ENCODE data around the gene CSNK1A1.
"Not testable (repeated sequence)": the region's sequence is repeated elsewhere in the genome, so short reads cannot be mapped to it uniquely, and the experiment has no call there.

CSNK1A1 gene

DNA sequence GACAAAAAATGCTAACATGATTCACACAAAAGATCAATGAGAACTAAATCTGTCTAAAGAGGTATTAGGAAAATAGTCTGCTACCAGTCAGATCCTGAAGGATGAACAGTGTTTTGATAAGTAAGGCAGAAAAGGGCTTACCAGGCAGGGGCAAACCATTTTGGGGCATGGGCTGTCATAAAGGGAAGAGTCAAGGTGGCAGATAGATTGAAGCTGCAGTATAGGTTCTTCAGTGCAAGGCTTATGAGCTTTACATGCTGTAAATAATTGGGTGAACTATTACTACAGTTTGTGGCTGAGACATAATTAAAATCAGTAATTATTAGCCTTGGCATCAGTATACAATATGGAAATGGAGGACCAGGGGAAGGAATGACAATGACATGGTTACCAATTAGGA, 21.8 kb downstream of the CSNK1A1 start:
- DNase-seq (ENCODE audit: low read depth in 3 of 3) = no peak

GRCh38 chr5:149528281-149529060, 22.8 kb downstream of the CSNK1A1 start:
- no peak for DNase-seq (ENCODE audit: low read depth in 3 of 3)

- no peak for DNase-seq (ENCODE audit: low read depth in 3 of 3)
These were observed 24.2 kb downstream of the CSNK1A1 start for GRCh38 chr5:149526845-149527590.

DNA sequence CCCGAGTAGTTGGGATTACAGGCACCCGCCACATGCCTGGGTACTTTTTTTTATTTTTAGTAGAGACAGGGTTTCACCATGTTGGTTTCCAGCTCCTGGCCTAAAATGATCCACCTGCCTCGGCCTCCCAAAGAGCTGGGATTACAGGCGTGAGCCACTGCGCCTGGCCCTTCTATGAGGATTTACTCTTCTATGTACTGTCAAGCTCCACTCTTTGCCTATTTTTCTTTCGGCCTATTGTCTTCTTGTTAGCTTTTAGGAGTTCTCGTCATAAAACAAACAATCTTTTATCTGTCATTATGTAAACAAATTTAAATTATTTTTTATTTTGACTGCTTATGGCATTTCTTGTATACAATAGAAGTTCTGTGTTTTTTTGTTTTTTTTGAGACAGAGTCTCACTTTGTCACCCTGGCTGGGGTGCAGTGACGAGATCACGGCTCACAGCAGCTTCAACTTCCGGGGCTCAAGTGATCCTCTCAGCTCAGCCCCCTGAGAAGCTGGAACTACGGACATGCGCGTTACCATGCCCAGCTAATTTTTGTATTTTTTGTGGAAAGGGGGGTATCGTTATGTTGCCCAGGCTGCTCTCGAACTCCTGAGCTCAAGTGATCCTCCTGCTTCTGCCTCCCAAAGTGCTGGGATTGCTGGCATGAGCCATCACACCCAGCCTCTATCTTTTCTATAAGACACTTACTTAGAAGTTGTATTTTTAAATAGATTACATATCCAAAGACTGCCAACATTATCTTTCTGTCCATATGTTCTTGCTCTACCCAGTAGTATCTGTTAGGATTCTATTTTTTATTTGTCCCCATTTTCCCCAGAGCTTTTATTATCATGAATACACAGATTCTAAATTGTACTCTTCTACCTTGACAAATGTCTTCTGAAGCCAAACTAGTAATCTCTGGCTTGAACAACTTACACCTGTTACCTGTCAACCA, 29.2 kb downstream of the CSNK1A1 start:
- DNase-seq (ENCODE audit: low read depth in 3 of 3) = no peak

GRCh38 chr5:149519601-149520000, 31.6 kb downstream of the CSNK1A1 start:
- no peak for DNase-seq (ENCODE audit: low read depth in 3 of 3)

GRCh38 chr5:149518620-149519019, 32.6 kb downstream of the CSNK1A1 start:
- DNase-seq (ENCODE audit: low read depth in 3 of 3) = no peak

GRCh38 chr5:149517461-149518122, 33.6 kb downstream of the CSNK1A1 start:
- DNase-seq (ENCODE audit: low read depth in 3 of 3) = no peak

- no peak for DNase-seq (ENCODE audit: low read depth in 3 of 3)
These were observed 36.7 kb downstream of the CSNK1A1 start for GRCh38 chr5:149514512-149514911.

- not testable (repeated sequence) for DNase-seq (ENCODE audit: low read depth in 3 of 3)
These were observed 37.8 kb downstream of the CSNK1A1 start for GRCh38 chr5:149513372-149513947.

DNA sequence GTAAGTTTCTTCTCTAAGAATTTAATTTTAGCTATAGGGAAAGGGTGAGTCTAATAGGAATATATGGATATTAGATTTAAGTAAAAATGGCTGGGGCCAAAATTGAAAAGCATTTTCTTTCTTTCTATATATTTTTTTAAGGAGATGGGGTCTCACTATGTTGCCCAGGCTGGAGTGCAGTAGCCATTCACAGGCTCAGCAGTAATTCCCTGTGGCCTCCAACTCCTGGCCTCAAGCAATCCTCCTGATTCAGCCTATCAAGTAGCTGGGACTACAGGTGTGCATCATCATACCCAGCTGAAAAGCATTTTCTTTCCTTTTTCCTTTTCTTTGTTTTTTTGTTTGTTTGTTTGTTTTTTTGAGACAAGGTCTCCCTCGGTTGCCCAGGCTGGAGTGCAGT, 41.1 kb downstream of the CSNK1A1 start:
- no peak for DNase-seq (ENCODE audit: low read depth in 3 of 3)

- DNase-seq (ENCODE audit: low read depth in 3 of 3) = no peak
These were observed 46.6 kb downstream of the CSNK1A1 start for GRCh38 chr5:149504677-149505076.

- no peak for DNase-seq (ENCODE audit: low read depth in 3 of 3)
These were observed 48.2 kb downstream of the CSNK1A1 start for GRCh38 chr5:149503006-149503405.

DNA sequence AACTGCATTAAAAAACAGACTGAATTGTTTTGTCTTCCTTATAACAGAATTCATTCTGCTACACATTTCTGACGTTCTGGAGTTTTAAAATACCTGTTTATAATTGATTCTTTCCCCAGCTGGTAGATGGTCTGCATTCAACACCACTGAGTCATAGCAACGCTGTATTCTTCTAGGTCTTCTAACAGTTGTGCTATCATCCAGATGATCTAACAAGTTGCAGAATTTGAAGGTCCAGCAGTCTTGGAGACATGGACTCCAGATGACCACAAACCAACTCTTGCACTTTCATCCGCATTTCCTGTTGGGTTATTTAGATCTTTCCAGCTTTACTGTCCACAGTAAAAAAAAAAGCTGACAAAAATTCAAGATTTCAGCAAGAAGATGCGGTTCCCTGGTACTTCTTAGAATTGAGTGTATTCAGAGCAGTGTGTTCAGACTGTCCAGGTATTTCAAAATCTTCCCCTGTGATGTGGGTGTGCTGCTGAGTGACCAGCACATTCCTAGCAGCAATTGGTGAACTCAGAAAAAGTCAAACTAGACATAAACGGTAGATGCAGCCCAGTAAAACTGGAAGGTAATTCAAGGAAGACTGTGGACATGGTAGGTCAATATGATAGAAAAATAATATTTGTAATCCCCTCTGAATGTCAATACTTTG, 50.2 kb downstream of the CSNK1A1 start:
- DNase-seq (ENCODE audit: low read depth in 3 of 3) = no peak

DNA sequence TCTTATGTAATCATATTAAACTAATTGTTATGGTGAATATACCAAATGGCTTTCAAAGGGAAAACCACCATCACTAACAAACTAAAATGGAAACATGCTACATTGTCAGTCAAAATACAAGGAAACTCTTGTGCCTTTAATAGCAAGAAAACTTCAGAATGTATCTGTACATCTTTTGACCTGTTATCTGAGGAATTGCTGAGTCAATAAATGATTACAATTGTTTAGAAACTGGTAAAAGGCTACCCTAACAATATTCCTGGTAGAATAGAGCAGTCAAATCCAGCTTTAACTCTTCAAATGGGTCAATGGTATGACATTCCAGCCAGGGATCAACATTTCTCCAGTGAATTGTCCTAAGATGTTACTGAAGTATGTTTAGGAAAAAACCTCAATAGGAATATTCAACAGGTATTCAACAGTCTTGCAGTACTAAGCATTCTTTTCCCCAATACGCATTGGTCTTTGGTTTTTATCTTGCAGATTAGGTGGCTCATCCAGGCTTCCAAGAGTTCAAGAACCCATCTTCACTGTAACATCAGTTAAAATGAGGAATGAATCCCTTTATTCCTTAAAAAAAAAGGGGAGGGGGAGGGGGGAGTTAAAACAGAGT, 52.4 kb downstream of the CSNK1A1 start:
- DNase-seq (ENCODE audit: low read depth in 3 of 3) = no peak

GRCh38 chr5:149497357-149497756, 53.9 kb downstream of the CSNK1A1 start:
- no peak for DNase-seq (ENCODE audit: low read depth in 3 of 3)

DNA sequence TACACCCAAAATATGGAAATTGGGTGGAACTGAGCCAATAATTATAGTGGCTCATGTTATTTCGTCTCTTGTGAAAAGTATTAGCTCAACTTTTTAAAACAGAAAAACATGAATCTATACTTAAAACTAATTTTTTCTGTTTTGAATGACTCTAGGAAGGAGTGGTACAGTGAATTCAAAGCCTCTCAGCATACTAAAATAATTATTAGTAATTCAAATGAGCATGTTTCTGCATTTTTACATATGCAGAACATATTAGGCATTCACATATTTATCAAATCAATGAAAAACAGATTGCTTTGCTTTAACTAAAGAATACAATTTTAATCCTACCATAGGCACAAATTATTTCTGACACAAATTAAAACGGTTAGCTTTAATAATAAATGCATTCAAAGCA, 54.3 kb downstream of the CSNK1A1 start:
- no peak for DNase-seq (ENCODE audit: low read depth in 3 of 3)

DNA sequence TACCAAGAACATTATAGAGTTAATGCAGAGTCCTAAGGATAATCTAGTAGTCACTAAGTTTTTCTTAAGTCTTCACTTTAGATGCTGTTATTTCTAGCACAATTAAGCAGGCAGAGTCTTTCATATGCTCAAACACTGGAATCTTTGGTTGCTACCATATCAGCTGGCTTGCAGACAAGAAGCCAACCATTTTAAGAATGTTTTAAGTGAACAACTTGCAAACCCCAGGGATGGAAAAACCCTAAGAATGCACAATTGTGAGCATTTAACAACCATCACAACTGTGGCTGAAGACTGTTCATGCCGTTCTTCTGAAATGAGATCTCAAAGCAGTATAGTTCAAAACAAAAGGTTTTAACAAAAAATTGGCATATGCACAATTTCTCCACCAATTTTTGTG, 55.1 kb downstream of the CSNK1A1 start:
- no peak for DNase-seq (ENCODE audit: low read depth in 3 of 3)

GRCh38 chr5:149495673-149496072, 55.6 kb downstream of the CSNK1A1 start:
- DNase-seq (ENCODE audit: low read depth in 3 of 3) = no peak

DNA sequence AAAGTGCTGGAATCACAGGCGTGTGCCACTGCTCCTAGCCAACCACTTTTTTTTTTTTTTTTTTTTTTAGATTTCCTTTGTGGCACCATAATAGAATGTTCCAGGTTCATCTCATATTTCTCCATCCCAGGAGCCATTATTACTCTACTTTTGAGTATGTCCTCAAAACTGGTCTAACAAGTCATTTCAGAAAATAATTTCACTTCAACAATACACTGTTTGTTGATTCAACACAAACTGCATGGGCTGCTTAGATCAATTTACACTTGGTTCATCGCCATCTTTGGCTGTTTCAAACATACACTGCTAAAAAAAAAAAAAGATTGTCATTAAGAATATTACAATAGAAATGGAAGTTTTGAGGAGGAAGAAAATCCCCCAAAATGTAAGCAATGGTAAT, 57.9 kb downstream of the CSNK1A1 start:
- no peak for DNase-seq (ENCODE audit: low read depth in 3 of 3)

GRCh38 chr5:149492781-149493180, 58.5 kb downstream of the CSNK1A1 start:
- DNase-seq (ENCODE audit: low read depth in 3 of 3) = no peak

All from stimulated activated CD4-positive, alpha-beta T cell treated with anti-CD3 and anti-CD28 coated beads, TNF-alpha, amount 100 ng/mL, for 24 hours (primary cell).